MCF 10A (cell line): Measurements from ENCODE around the gene ACTL6B. TPM values are rescaled to one million over a fixed set of nuclear protein-coding genes. Genes with fewer than 3 reads are reported as not detected.
"Not testable (repeated sequence)": the region's sequence is repeated elsewhere in the genome, so short reads cannot be mapped to it uniquely, and the experiment has no call there.

Experiments
- BruUV-seq: library from RNA; stranded (reverse); fragments of 400-500 nt; replicated peaks from 2 replicates; lab custom pipeline; 2021; lab: Mats Ljungman, UMichigan
- CTCF ChIA-PET: fragments of 300-600 bp; sonication (Branson Sonifier 250); formaldehyde crosslinking; extraction: SDS; loops from one replicate; lab custom pipeline; 2021; ENCODE audit warnings: antibody characterized with exemption, inconsistent platforms; lab: Yijun Ruan, JAX
- POLR2A ChIA-PET: fragments of 300-600, 350-650 bp; sonication (Branson Sonifier 250); formaldehyde crosslinking; extraction: SDS; loops from one replicate; lab custom pipeline; 2020; ENCODE audit warnings: antibody characterized with exemption, inconsistent platforms; lab: Yijun Ruan, JAX
- DNase-seq: peaks from one replicate; pipeline ENCODE4 v3.0.0-alpha.2; 2018; ENCODE audit not compliant: unreplicated experiment
- H3K27ac Mint-ChIP-seq: one replicate; pipeline ENCODE4 v1.8.0; 2022; ENCODE audit warnings: mild to moderate bottlenecking, low read depth, mixed read lengths; ENCODE audit not compliant: unreplicated experiment
- H3K27me3 Mint-ChIP-seq: one replicate; pipeline ENCODE4 v1.8.0; 2022; ENCODE audit warnings: mixed read lengths; ENCODE audit not compliant: insufficient read depth, unreplicated experiment
- H3K36me3 Mint-ChIP-seq: one replicate; pipeline ENCODE4 v1.8.0; 2022; ENCODE audit warnings: mild to moderate bottlenecking, moderate library complexity, mixed read lengths; ENCODE audit not compliant: insufficient read depth, unreplicated experiment
- H3K4me1 Mint-ChIP-seq: one replicate; pipeline ENCODE4 v1.8.0; 2022; ENCODE audit warnings: mixed read lengths; ENCODE audit not compliant: insufficient read depth, unreplicated experiment
- H3K4me3 Mint-ChIP-seq: one replicate; pipeline ENCODE4 v1.8.0; 2022; ENCODE audit warnings: mild to moderate bottlenecking, moderate library complexity, mixed read lengths; ENCODE audit not compliant: unreplicated experiment
- H3K9me3 Mint-ChIP-seq: one replicate; pipeline ENCODE4 v1.8.0; 2022; ENCODE audit warnings: mixed read lengths; ENCODE audit not compliant: unreplicated experiment
- CTCF ChIP-seq: fragments of 200-600 bp; IDR thresholded peaks from one replicate; pipeline ENCODE4 v1.8.0; 2022; ENCODE audit warnings: antibody characterized with exemption, mild to moderate bottlenecking; ENCODE audit not compliant: unreplicated experiment
- intact Hi-C: fragments of 100-400 bp; cut with micrococcal nuclease; formaldehyde crosslinking; loops from 2 replicates; pipeline ENCODE4 v1.14.1; 2022
- total RNA-seq: library from RNA; stranded (reverse); gene quantifications from 2 replicates; pipeline ENCODE4 v1.2.3, GENCODE V29; 2022

The ACTL6B gene
- total RNA-seq, 1 experiment from 2014 or later, result not detected

GRCh38 chr7:100667331-100668068 is 11.3 kb upstream of the ACTL6B start:
- no peak for DNase-seq
- no peak overlapping the region for H3K27ac Mint-ChIP-seq
- H3K36me3 Mint-ChIP-seq, result no peaks in the 10 kb centered on the region
- intact Hi-C loops, result no loop called here
- H3K27me3 Mint-ChIP-seq, result no peaks in the 10 kb centered on the region
- peaks cover 6% of the 10 kb centered on the region for H3K4me1 Mint-ChIP-seq
- no peaks in the 10 kb centered on the region for H3K9me3 Mint-ChIP-seq
- ChIA-PET CTCF (interaction anchor here (0.8 to 1.0 kb wide), 2 partner anchors 9 to 102 kb away, joined by 3 to 4 read pairs; no protein-coding TSS in a partner anchor), POLR2A (interaction anchor here (0.7 to 0.8 kb wide), 2 partner anchors 10 to 55 kb away, joined by 3 read pairs; partner anchors contain the start of gene MOSPD3)
- H3K4me3 Mint-ChIP-seq, result no peak overlapping the region
- BruUV-seq, result no TSS peak
- no peak for TF ChIP-seq CTCF

GRCh38 chr7:100665168-100665726 is 9.0 kb upstream of the ACTL6B start:
- no peak for DNase-seq
- Mint-ChIP-seq H3K4me3 (no peak overlapping the region), H3K4me1 (peaks cover 6% of the 10 kb centered on the region), H3K36me3 (no peaks in the 10 kb centered on the region), H3K27me3 (no peaks in the 10 kb centered on the region), H3K27ac (no peak overlapping the region), H3K9me3 (no peaks in the 10 kb centered on the region)
- no peak for TF ChIP-seq CTCF
- ChIA-PET CTCF (interaction anchor here (0.6 kb wide), 1 partner anchor 61 kb away, joined by 3 read pairs; no protein-coding TSS in a partner anchor), POLR2A (no interaction called here)
- BruUV-seq, result no TSS peak
- intact Hi-C loops, result no loop called here

- ChIA-PET POLR2A (interaction anchor here (0.7 kb wide), 2 partner anchors 59 to 76 kb away, joined by 3 read pairs; partner anchors contain the start of gene FBXO24), CTCF (interaction anchor here (0.6 kb wide), 1 partner anchor 373 kb away, joined by 4 read pairs; no protein-coding TSS in a partner anchor)
- H3K4me1 Mint-ChIP-seq, H3K36me3 Mint-ChIP-seq, H3K9me3 Mint-ChIP-seq, DNase-seq, intact Hi-C loops, H3K27ac Mint-ChIP-seq, H3K27me3 Mint-ChIP-seq, BruUV-seq, H3K4me3 Mint-ChIP-seq: not testable (repeated sequence)
These were observed 6.0 kb upstream of the ACTL6B start for GRCh38 chr7:100662194-100662776.

GRCh38 chr7:100654908-100655831 is 1.1 kb downstream of the ACTL6B start:
- H3K4me3 Mint-ChIP-seq, result no peak overlapping the region
- intact Hi-C loops, result no loop called here
- ChIA-PET CTCF (no interaction called here), POLR2A (no interaction called here)
- no peaks in the 10 kb centered on the region for H3K36me3 Mint-ChIP-seq
- DNase-seq, result no peak
- no peak overlapping the region for H3K27ac Mint-ChIP-seq
- H3K4me1 Mint-ChIP-seq, result no peaks in the 10 kb centered on the region
- no peak for TF ChIP-seq CTCF
- H3K27me3 Mint-ChIP-seq, result peaks cover 14% of the 10 kb centered on the region
- no TSS peak for BruUV-seq
- H3K9me3 Mint-ChIP-seq, result no peaks in the 10 kb centered on the region
